ENCODE measurements around the gene CD81. TPM values are rescaled to one million over a fixed set of nuclear protein-coding genes. Genes with fewer than 3 reads are reported as not detected.

CD81 gene
- total and polyA plus RNA-seq, 10 of the 15 experiments (the other 5 are each of a cell fraction or from before 2014, with no cell fraction given) = 2.0 to 145 (median 57.2) TPM

DNA sequence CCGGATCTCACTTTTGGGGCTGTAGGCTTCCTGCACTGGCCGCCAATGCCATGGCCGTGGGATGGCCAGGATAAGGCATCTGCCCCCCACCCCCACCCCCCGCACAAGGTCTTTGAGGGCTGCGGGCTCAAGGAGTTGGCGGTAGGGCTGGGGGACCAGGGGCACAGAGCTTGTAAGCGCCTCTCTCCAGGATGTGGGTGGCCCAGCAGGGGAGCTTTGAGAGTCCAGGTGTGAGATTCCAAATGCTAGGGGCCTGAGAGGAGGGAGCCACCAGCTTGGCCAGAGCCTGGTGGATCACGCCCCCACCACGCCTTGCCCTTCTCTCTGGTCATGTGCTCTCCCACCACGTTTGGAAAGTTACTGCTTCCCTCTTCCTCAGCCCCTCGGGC lies 5.0 kb downstream of the CD81 start (continued):
- TF ChIP-seq, protein P1, sequence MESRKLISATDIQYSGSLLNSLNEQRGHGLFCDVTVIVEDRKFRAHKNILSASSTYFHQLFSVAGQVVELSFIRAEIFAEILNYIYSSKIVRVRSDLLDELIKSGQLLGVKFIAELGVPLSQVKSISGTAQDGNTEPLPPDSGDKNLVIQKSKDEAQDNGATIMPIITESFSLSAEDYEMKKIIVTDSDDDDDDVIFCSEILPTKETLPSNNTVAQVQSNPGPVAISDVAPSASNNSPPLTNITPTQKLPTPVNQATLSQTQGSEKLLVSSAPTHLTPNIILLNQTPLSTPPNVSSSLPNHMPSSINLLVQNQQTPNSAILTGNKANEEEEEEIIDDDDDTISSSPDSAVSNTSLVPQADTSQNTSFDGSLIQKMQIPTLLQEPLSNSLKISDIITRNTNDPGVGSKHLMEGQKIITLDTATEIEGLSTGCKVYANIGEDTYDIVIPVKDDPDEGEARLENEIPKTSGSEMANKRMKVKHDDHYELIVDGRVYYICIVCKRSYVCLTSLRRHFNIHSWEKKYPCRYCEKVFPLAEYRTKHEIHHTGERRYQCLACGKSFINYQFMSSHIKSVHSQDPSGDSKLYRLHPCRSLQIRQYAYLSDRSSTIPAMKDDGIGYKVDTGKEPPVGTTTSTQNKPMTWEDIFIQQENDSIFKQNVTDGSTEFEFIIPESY (IDR thresholded peaks at IDR 0.05) = no peak

DNA sequence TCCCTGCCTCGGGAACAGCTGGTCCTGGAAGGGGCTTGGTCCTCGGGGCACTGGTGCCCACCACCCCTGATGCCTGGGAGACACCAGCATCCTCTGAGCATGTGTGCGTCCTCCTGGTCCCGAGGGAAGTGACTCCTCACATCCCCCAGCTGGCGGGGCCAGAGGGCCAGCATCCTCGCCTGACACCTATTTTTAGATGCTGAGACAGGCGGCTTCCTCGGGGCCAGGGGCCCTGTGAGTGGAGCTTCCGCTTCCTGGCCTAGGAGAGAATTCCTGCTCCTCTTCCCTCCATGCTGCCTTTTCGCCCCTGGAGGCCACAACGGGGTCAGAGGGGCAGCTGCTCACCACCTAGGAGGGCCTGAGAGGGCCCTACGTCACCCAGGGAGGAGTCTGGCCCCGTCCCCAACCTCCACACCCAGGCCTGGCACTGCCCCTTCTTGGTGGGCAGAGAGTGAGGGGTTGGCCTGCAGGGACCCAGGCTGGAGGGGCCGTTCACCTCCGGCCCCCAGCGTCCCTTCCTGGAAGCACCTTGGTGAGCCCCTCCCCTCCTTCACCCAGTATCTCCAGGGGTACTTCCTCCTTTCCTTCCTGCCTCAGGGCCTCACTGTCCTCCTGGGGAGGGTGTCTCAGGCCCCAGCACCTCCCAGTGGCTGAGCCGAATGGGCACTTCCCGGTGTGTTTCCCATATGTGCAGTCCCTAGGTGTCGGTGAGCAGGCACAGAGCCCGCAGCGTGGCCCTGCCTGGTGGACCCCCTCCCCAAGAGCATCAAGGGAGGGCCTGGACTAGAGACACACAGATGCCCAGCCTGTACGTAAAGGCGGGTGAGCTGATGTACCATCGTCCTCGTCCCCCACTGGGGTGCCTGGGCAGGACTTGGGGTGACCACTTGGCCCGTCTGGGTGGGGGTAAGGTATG lies 6.1 kb downstream of the CD81 start:
- no TSS peak for BruUV-seq (replicated peaks)
- H3K4me2 ChIP-seq (ENCODE audit: control insufficient read depth, insufficient read depth) = peak overlapping the region; percentile 96
- intact Hi-C loops (cut with micrococcal nuclease; ENCODE audit: unreplicated experiment) = loop anchor here (5.0 kb wide), 1 partner anchor 531 kb away; the partner anchor contains the start of gene LSP1
- H3K4me3 ChIP-seq = peak overlapping the region; percentile 45; the same call in 1 of the 2 replicates
- H4K20me1 ChIP-seq (ENCODE audit: control insufficient read depth, insufficient read depth) = peaks cover 5% of the 10 kb centered on the region
- ChIA-PET POLR2A (no interaction called here), CTCF (interaction anchor here (0.7 to 2.1 kb wide), 2 partner anchors 11 to 17 kb away, joined by 3 to 11 read pairs; partner anchors contain the start of gene TSSC4), RAD21 (ENCODE audit: unreplicated experiment) (interaction anchor here (1.4 to 2.4 kb wide), 2 partner anchors 17 to 79 kb away, joined by 4 to 6 read pairs; partner anchors contain the start of gene TSSC4), SMC1A (ENCODE audit: uncharacterized antibody, unreplicated experiment) (interaction anchor here (1.7 kb wide), 1 partner anchor 17 kb away, joined by 6 read pairs; the partner anchor contains the start of gene TSSC4)
- no peak overlapping the region for H2AFZ ChIP-seq (ENCODE audit: control insufficient read depth, low read depth, low read length)
- FAIRE-seq = no peak
- H3K9me3 ChIP-seq (replicated peaks; ENCODE audit: control insufficient read depth, insufficient read depth, low read length) = no peaks in the 10 kb centered on the region; the same call in 2 of the 3 replicates
- in situ Hi-C loops (cut with MboI) = loop anchor here (5.0 to 25.0 kb wide), 2 partner anchors 531 to 1571 kb away; partner anchors contain the start of genes LSP1, PIDD1, PNPLA2 and RPLP2
- DNase-seq (ENCODE audit: low read depth, low spot score) = no peak
- ATAC-seq = peak; percentile 13
- H3K27me3 ChIP-seq (replicated peaks in 1 of 2; ENCODE audit: control insufficient read depth in 2 of 2, insufficient read depth in 2 of 2, low read length in 1 of 2) = no peaks in the 10 kb centered on the region
- no peak overlapping the region for H3K9ac ChIP-seq (ENCODE audit: control insufficient read depth, insufficient read depth, low read length)
- no peaks in the 10 kb centered on the region; a peak in 2 of 4 replicates for H3K36me3 ChIP-seq (ENCODE audit: control insufficient read depth in 2 of 2, insufficient read depth in 2 of 2, low read length in 1 of 2)
- H3K27ac ChIP-seq (ENCODE audit: control insufficient read depth, insufficient read depth) = peak overlapping the region; percentile 62
- WGBS (ENCODE audit: insufficient coverage, insufficient replicate concordance, low lambda C conversion rate, missing lambda C conversion rate) = 13% methylated on average over 26 of the region's 26 CpGs
- H3K79me2 ChIP-seq (ENCODE audit: control insufficient read depth, insufficient read depth, low read length) = peaks cover 90% of the 10 kb centered on the region
- peaks cover 80% of the 10 kb centered on the region for H3K4me1 ChIP-seq (ENCODE audit: control insufficient read depth, insufficient read depth, low read length)
- peak; percentile 43 for TF ChIP-seq EED (IDR thresholded peaks at IDR 0.05; ENCODE audit: low read depth)
- no peak for TF ChIP-seq SIN3A (IDR thresholded peaks at IDR 0.05; ENCODE audit: low read depth, low read length)
- TF ChIP-seq SMAD5 (IDR thresholded peaks at IDR 0.05; ENCODE audit: low read depth) = no peak
- no peak for TF ChIP-seq ZBED1 (IDR thresholded peaks at IDR 0.05; ENCODE audit: borderline replicate concordance)
- TF ChIP-seq, protein P2, sequence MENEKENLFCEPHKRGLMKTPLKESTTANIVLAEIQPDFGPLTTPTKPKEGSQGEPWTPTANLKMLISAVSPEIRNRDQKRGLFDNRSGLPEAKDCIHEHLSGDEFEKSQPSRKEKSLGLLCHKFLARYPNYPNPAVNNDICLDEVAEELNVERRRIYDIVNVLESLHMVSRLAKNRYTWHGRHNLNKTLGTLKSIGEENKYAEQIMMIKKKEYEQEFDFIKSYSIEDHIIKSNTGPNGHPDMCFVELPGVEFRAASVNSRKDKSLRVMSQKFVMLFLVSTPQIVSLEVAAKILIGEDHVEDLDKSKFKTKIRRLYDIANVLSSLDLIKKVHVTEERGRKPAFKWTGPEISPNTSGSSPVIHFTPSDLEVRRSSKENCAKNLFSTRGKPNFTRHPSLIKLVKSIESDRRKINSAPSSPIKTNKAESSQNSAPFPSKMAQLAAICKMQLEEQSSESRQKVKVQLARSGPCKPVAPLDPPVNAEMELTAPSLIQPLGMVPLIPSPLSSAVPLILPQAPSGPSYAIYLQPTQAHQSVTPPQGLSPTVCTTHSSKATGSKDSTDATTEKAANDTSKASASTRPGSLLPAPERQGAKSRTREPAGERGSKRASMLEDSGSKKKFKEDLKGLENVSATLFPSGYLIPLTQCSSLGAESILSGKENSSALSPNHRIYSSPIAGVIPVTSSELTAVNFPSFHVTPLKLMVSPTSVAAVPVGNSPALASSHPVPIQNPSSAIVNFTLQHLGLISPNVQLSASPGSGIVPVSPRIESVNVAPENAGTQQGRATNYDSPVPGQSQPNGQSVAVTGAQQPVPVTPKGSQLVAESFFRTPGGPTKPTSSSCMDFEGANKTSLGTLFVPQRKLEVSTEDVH (IDR thresholded peaks at IDR 0.05; ENCODE audit: low read depth, partially characterized antibody) = no peak
- TF ChIP-seq MXI1 (IDR thresholded peaks at IDR 0.05; ENCODE audit: low read depth, low read length) = no peak
- TF ChIP-seq CREB1 (IDR thresholded peaks at IDR 0.05; ENCODE audit: low read depth) = no peak
- TF ChIP-seq CBX3 (IDR thresholded peaks at IDR 0.05; ENCODE audit: borderline replicate concordance, low read depth) = no peak
- TF ChIP-seq ZSCAN29 (IDR thresholded peaks at IDR 0.05) = no peak
- no peak for TF ChIP-seq ZZZ3 (IDR thresholded peaks at IDR 0.05; ENCODE audit: control insufficient read depth, insufficient read length, low read depth)
- no peak for TF ChIP-seq ZNF207 (IDR thresholded peaks at IDR 0.05; ENCODE audit: borderline replicate concordance)
- TF ChIP-seq, protein P3, sequence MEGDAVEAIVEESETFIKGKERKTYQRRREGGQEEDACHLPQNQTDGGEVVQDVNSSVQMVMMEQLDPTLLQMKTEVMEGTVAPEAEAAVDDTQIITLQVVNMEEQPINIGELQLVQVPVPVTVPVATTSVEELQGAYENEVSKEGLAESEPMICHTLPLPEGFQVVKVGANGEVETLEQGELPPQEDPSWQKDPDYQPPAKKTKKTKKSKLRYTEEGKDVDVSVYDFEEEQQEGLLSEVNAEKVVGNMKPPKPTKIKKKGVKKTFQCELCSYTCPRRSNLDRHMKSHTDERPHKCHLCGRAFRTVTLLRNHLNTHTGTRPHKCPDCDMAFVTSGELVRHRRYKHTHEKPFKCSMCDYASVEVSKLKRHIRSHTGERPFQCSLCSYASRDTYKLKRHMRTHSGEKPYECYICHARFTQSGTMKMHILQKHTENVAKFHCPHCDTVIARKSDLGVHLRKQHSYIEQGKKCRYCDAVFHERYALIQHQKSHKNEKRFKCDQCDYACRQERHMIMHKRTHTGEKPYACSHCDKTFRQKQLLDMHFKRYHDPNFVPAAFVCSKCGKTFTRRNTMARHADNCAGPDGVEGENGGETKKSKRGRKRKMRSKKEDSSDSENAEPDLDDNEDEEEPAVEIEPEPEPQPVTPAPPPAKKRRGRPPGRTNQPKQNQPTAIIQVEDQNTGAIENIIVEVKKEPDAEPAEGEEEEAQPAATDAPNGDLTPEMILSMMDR (IDR thresholded peaks at IDR 0.05 in 2 of 3, conservative IDR thresholded peaks at IDR 0.05 in 1 of 3; ENCODE audit: control insufficient read depth in 2 of 3, extremely low read depth in 1 of 3, insufficient read depth in 1 of 3, low read depth in 3 of 3, low read length in 3 of 3) = 0 out of 6 replicates have a peak, but pooled peaks of 1 of the 3 experiments have one; percentile 7
- TF ChIP-seq SMAD1 (IDR thresholded peaks at IDR 0.05; ENCODE audit: low read depth, partially characterized antibody) = no peak

All from GM12878 (cell line).